GM23338 (cell line): ENCODE data around the gene GAA. TPM values are rescaled to one million over a fixed set of nuclear protein-coding genes. Genes with fewer than 3 reads are reported as not detected.

Experiments used
- ATAC-seq: fragments of 200-7000 bp; cut with Tn5 transposase; 3 replicates; pipeline ENCODE4 v1.9.1; 2020
- DNase-seq: peaks from one replicate; pipeline ENCODE4 v3.0.0-alpha.2; 2015; ENCODE audit warnings: low spot score
- H2AFZ ChIP-seq: fragments of 200-600 bp; sonication (generic); 2 replicates; pipeline ENCODE4 v1.8.0; 2016; ENCODE audit warnings: antibody characterized with exemption, mild to moderate bottlenecking, moderate library complexity
- H3F3A ChIP-seq: fragments of 200-600 bp; sonication (generic); replicated peaks from 2 replicates; pipeline ENCODE4 v1.8.0; 2017; ENCODE audit warnings: antibody characterized with exemption, mixed run types, low read depth
- H3K27ac ChIP-seq: fragments of 200-600 bp; sonication (generic); 2 replicates; pipeline ENCODE4 v1.6.1; 2016; ENCODE audit warnings: low read depth
- H3K27me3 ChIP-seq: fragments of 200-600 bp; sonication (generic); 2 replicates; pipeline ENCODE4 v1.8.0; 2016; ENCODE audit warnings: mild to moderate bottlenecking, mixed run types, moderate library complexity; ENCODE audit not compliant: insufficient read depth
- H3K36me3 ChIP-seq: fragments of 200-600 bp; sonication (generic); 2 replicates; pipeline ENCODE4 v1.8.0; 2016; ENCODE audit warnings: mild to moderate bottlenecking; ENCODE audit not compliant: insufficient read depth
- H3K4me1 ChIP-seq: fragments of 200-600 bp; sonication (generic); 2 replicates; pipeline ENCODE4 v1.8.0; 2016; ENCODE audit warnings: mild to moderate bottlenecking, moderate library complexity; ENCODE audit not compliant: insufficient read depth
- H3K4me2 ChIP-seq: fragments of 200-600 bp; sonication (generic); 2 replicates; pipeline ENCODE4 v1.7.1; 2017; ENCODE audit warnings: mixed run types
- H3K4me3 ChIP-seq: fragments of 200-600 bp; sonication (generic); 2 replicates; pipeline ENCODE4 v1.6.1; 2016; ENCODE audit warnings: mixed run types
- H3K79me2 ChIP-seq: fragments of 200-600 bp; sonication (generic); replicated peaks from 2 replicates; pipeline ENCODE4 v1.8.0; 2017; ENCODE audit warnings: mild to moderate bottlenecking; ENCODE audit not compliant: insufficient read depth
- H3K9me2 ChIP-seq: fragments of 200-600 bp; sonication (generic); 2 replicates; pipeline ENCODE4 v1.8.0; 2017; ENCODE audit not compliant: insufficient read depth
- H4K20me1 ChIP-seq: fragments of 200-600 bp; sonication (generic); replicated peaks from 2 replicates; pipeline ENCODE4 v1.8.0; 2017; ENCODE audit warnings: mild to moderate bottlenecking; ENCODE audit not compliant: insufficient read depth
- H3K27ac Mint-ChIP-seq: 2 replicates; pipeline ENCODE4 v1.8.0; 2020; ENCODE audit warnings: inconsistent platforms, mild to moderate bottlenecking, moderate library complexity, mixed read lengths
- H3K27me3 Mint-ChIP-seq: 3 replicates; pipeline ENCODE4 v1.8.0; 2022; ENCODE audit warnings: low read depth, mild to moderate bottlenecking, moderate library complexity, mixed read lengths, inconsistent platforms; ENCODE audit not compliant: insufficient read depth, poor library complexity
- H3K36me3 Mint-ChIP-seq: 3 replicates; pipeline ENCODE4 v1.8.0; 2021; ENCODE audit warnings: low read depth, mild to moderate bottlenecking, inconsistent platforms, moderate library complexity, mixed read lengths
- H3K4me1 Mint-ChIP-seq: 3 replicates; pipeline ENCODE4 v1.8.0; 2020; ENCODE audit warnings: mild to moderate bottlenecking, inconsistent platforms, mixed read lengths
- H3K4me3 Mint-ChIP-seq: 3 replicates; pipeline ENCODE4 v1.8.0; 2021; ENCODE audit warnings: moderate library complexity, mild to moderate bottlenecking, inconsistent platforms, mixed read lengths
- H3K9me3 Mint-ChIP-seq: 3 replicates; pipeline ENCODE4 v1.8.0; 2020; ENCODE audit warnings: moderate library complexity, mild to moderate bottlenecking, inconsistent platforms, mixed read lengths
- CREB1 ChIP-seq: fragments of 250-450 bp; sonication (Bioruptor Pico); IDR thresholded peaks from 2 replicates; pipeline ENCODE4 v1.5.0; 2020; ENCODE audit warnings: low read depth, mild to moderate bottlenecking, moderate library complexity
- NANOG ChIP-seq: IDR thresholded peaks from 2 replicates; pipeline ENCODE4 v1.6.1; 2016; ENCODE audit warnings: antibody characterized with exemption, borderline replicate concordance
- ZNF114 ChIP-seq: fragments of 250-450 bp; sonication (Bioruptor Pico); IDR thresholded peaks from 2 replicates; pipeline ENCODE4 v1.5.0; 2020; ENCODE audit warnings: mild to moderate bottlenecking, moderate library complexity
- polyA plus RNA-seq: library from polyadenylated mRNA; unstranded; fragments of >200 nt; fragmentation: Nextera tagmentation; extraction: Ambion mirVana; gene quantifications from 2 replicates; pipeline ENCODE4 v1.2.1, GENCODE V29; 2016
- total RNA-seq: library from RNA; depleted of rRNA; stranded (reverse); fragments of >200 nt; shearing (Covaris generic); gene quantifications from 2 replicates; pipeline ENCODE4 v1.2.3, GENCODE V29; 2014
- TF ChIP-seq, protein P1 (sequence below): IDR thresholded peaks from one replicate; pipeline ENCODE4 v1.6.1; 2018; ENCODE audit warnings: antibody characterized with exemption; ENCODE audit not compliant: unreplicated experiment
- TF ChIP-seq, protein P2 (sequence below): fragments of 250-450 bp; sonication (Bioruptor Pico); IDR thresholded peaks from 2 replicates; pipeline ENCODE4 v1.5.0; 2020; ENCODE audit warnings: mild to moderate bottlenecking, moderate library complexity
- TF ChIP-seq, protein P3 (sequence below), 2 experiments: fragments of 200-600 bp in 1 of 2; sonication (generic) in 1 of 2; conservative IDR thresholded peaks; 2 replicates each; pipeline versions ENCODE4 v1.5.1 to v1.6.1; 2016 to 2017; ENCODE audit warnings: antibody characterized with exemption in 2 of 2, low read depth in 2 of 2, mild to moderate bottlenecking in 2 of 2, moderate library complexity in 1 of 2

Gene GAA
- total and polyA plus RNA-seq, 2 experiments from 2014 or later = 72.5 to 98.1 TPM

DNA sequence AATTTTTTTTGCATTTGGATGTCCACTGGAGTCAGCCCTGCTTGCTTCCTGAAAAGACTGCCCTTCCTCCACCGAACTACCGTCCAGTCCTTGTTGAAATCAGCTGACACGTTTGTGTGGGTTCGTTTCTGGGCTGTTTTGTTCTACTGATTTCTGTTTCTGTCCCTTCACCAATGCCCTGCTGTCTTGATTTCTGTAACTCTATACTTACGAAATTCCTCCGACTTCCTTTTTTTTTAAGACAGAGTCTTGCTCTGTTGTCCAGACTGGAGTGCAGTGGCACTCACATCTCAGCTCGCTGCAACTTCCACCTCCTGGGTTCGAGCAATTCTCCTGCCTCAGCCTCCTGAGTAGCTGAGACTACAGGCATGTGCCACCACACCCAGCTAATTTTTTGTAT lies 8.4 kb upstream of the GAA start:
- no peaks in the 10 kb centered on the region; the same call in 2 of the 3 replicates for H3K36me3 Mint-ChIP-seq
- H3K36me3 ChIP-seq = no peaks in the 10 kb centered on the region
- H3K79me2 ChIP-seq = no peaks in the 10 kb centered on the region
- H3K4me1 Mint-ChIP-seq = no peaks in the 10 kb centered on the region; the same call in 2 of the 3 replicates
- no peaks in the 10 kb centered on the region for H3F3A ChIP-seq
- H4K20me1 ChIP-seq = no peaks in the 10 kb centered on the region
- no peak overlapping the region for H3K4me2 ChIP-seq
- H3K27me3 ChIP-seq = no peaks in the 10 kb centered on the region
- H3K27ac Mint-ChIP-seq = no peak overlapping the region
- TF ChIP-seq, protein P1, sequence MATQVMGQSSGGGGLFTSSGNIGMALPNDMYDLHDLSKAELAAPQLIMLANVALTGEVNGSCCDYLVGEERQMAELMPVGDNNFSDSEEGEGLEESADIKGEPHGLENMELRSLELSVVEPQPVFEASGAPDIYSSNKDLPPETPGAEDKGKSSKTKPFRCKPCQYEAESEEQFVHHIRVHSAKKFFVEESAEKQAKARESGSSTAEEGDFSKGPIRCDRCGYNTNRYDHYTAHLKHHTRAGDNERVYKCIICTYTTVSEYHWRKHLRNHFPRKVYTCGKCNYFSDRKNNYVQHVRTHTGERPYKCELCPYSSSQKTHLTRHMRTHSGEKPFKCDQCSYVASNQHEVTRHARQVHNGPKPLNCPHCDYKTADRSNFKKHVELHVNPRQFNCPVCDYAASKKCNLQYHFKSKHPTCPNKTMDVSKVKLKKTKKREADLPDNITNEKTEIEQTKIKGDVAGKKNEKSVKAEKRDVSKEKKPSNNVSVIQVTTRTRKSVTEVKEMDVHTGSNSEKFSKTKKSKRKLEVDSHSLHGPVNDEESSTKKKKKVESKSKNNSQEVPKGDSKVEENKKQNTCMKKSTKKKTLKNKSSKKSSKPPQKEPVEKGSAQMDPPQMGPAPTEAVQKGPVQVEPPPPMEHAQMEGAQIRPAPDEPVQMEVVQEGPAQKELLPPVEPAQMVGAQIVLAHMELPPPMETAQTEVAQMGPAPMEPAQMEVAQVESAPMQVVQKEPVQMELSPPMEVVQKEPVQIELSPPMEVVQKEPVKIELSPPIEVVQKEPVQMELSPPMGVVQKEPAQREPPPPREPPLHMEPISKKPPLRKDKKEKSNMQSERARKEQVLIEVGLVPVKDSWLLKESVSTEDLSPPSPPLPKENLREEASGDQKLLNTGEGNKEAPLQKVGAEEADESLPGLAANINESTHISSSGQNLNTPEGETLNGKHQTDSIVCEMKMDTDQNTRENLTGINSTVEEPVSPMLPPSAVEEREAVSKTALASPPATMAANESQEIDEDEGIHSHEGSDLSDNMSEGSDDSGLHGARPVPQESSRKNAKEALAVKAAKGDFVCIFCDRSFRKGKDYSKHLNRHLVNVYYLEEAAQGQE = no peak
- TF ChIP-seq ZNF114 (CRISPR knock-in tag) (no peak), NANOG (no peak), CREB1 (no peak)
- TF ChIP-seq, protein P2, sequence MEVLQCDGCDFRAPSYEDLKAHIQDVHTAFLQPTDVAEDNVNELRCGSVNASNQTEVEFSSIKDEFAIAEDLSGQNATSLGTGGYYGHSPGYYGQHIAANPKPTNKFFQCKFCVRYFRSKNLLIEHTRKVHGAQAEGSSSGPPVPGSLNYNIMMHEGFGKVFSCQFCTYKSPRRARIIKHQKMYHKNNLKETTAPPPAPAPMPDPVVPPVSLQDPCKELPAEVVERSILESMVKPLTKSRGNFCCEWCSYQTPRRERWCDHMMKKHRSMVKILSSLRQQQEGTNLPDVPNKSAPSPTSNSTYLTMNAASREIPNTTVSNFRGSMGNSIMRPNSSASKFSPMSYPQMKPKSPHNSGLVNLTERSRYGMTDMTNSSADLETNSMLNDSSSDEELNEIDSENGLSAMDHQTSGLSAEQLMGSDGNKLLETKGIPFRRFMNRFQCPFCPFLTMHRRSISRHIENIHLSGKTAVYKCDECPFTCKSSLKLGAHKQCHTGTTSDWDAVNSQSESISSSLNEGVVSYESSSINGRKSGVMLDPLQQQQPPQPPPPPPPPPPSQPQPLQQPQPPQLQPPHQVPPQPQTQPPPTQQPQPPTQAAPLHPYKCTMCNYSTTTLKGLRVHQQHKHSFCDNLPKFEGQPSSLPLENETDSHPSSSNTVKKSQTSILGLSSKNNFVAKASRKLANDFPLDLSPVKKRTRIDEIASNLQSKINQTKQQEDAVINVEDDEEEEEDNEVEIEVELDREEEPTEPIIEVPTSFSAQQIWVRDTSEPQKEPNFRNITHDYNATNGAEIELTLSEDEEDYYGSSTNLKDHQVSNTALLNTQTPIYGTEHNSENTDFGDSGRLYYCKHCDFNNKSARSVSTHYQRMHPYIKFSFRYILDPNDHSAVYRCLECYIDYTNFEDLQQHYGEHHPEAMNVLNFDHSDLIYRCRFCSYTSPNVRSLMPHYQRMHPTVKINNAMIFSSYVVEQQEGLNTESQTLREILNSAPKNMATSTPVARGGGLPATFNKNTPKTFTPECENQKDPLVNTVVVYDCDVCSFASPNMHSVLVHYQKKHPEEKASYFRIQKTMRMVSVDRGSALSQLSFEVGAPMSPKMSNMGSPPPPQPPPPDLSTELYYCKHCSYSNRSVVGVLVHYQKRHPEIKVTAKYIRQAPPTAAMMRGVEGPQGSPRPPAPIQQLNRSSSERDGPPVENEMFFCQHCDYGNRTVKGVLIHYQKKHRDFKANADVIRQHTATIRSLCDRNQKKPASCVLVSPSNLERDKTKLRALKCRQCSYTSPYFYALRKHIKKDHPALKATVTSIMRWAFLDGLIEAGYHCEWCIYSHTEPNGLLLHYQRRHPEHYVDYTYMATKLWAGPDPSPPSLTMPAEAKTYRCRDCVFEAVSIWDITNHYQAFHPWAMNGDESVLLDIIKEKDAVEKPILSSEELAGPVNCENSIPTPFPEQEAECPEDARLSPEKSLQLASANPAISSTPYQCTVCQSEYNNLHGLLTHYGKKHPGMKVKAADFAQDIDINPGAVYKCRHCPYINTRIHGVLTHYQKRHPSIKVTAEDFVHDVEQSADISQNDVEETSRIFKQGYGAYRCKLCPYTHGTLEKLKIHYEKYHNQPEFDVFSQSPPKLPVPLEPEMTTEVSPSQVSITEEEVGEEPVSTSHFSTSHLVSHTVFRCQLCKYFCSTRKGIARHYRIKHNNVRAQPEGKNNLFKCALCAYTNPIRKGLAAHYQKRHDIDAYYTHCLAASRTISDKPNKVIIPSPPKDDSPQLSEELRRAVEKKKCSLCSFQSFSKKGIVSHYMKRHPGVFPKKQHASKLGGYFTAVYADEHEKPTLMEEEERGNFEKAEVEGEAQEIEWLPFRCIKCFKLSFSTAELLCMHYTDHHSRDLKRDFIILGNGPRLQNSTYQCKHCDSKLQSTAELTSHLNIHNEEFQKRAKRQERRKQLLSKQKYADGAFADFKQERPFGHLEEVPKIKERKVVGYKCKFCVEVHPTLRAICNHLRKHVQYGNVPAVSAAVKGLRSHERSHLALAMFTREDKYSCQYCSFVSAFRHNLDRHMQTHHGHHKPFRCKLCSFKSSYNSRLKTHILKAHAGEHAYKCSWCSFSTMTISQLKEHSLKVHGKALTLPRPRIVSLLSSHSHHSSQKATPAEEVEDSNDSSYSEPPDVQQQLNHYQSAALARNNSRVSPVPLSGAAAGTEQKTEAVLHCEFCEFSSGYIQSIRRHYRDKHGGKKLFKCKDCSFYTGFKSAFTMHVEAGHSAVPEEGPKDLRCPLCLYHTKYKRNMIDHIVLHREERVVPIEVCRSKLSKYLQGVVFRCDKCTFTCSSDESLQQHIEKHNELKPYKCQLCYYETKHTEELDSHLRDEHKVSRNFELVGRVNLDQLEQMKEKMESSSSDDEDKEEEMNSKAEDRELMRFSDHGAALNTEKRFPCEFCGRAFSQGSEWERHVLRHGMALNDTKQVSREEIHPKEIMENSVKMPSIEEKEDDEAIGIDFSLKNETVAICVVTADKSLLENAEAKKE (CRISPR knock-in tag) = no peak
- TF ChIP-seq, protein P3, sequence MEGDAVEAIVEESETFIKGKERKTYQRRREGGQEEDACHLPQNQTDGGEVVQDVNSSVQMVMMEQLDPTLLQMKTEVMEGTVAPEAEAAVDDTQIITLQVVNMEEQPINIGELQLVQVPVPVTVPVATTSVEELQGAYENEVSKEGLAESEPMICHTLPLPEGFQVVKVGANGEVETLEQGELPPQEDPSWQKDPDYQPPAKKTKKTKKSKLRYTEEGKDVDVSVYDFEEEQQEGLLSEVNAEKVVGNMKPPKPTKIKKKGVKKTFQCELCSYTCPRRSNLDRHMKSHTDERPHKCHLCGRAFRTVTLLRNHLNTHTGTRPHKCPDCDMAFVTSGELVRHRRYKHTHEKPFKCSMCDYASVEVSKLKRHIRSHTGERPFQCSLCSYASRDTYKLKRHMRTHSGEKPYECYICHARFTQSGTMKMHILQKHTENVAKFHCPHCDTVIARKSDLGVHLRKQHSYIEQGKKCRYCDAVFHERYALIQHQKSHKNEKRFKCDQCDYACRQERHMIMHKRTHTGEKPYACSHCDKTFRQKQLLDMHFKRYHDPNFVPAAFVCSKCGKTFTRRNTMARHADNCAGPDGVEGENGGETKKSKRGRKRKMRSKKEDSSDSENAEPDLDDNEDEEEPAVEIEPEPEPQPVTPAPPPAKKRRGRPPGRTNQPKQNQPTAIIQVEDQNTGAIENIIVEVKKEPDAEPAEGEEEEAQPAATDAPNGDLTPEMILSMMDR (conservative IDR thresholded peaks at IDR 0.05; ENCODE audit: low read depth in 2 of 2) = no peak
- ATAC-seq (no peak), DNase-seq (no peak)
- H3K27me3 Mint-ChIP-seq = peaks cover 6% of the 10 kb centered on the region
- no peak overlapping the region for H3K4me3 ChIP-seq
- no peaks in the 10 kb centered on the region for H3K4me1 ChIP-seq
- no peak overlapping the region for H3K4me3 Mint-ChIP-seq
- H3K9me3 Mint-ChIP-seq = no peaks in the 10 kb centered on the region
- H2AFZ ChIP-seq = no peak overlapping the region
- H3K27ac ChIP-seq = no peak overlapping the region
- no peaks in the 10 kb centered on the region for H3K9me2 ChIP-seq
